GM08714 (cell line): ENCODE data around the gene GCK.

Source experiments
- H3K4me3 ChIP-seq: fragments of 200-500 bp; sonication (Bioruptor generic); 2 replicates; pipeline ENCODE4 v1.5.1; 2014; ENCODE audit warnings: mild to moderate bottlenecking, low read length, inconsistent platforms
- ZNF274 ChIP-seq: IDR thresholded peaks from 2 replicates; pipeline ENCODE4 v1.6.1; 2012; ENCODE audit warnings: mild to moderate bottlenecking, low read depth, low read length

GCK gene

GRCh38 chr7:44225566-44226395, 36.5 kb upstream of the GCK start:
- no peak overlapping the region for H3K4me3 ChIP-seq
- no peak for TF ChIP-seq ZNF274

GRCh38 chr7:44224974-44225565, 35.8 kb upstream of the GCK start:
- TF ChIP-seq ZNF274, result no peak
- no peak overlapping the region for H3K4me3 ChIP-seq

- no peak overlapping the region for H3K4me3 ChIP-seq
- TF ChIP-seq ZNF274, result no peak
These were observed 35.1 kb upstream of the GCK start for GRCh38 chr7:44224080-44224973.

- no peak for TF ChIP-seq ZNF274
- H3K4me3 ChIP-seq, result no peak overlapping the region
These were observed 34.3 kb upstream of the GCK start for GRCh38 chr7:44223362-44224079.

GRCh38 chr7:44222776-44223261, 33.6 kb upstream of the GCK start:
- TF ChIP-seq ZNF274, result no peak
- no peak overlapping the region for H3K4me3 ChIP-seq

- no peak for TF ChIP-seq ZNF274
- no peak overlapping the region for H3K4me3 ChIP-seq
These were observed 32.8 kb upstream of the GCK start for GRCh38 chr7:44222074-44222473.

- TF ChIP-seq ZNF274, result no peak
- no peak overlapping the region for H3K4me3 ChIP-seq
These were observed 32.1 kb upstream of the GCK start for GRCh38 chr7:44221231-44221791.

GRCh38 chr7:44220358-44221112, 31.3 kb upstream of the GCK start:
- TF ChIP-seq ZNF274, result no peak
- no peak overlapping the region for H3K4me3 ChIP-seq

- H3K4me3 ChIP-seq, result no peak overlapping the region
- no peak for TF ChIP-seq ZNF274
These were observed 30.8 kb upstream of the GCK start for GRCh38 chr7:44220046-44220357.

- no peak overlapping the region for H3K4me3 ChIP-seq
- TF ChIP-seq ZNF274, result no peak
These were observed 30.3 kb upstream of the GCK start for GRCh38 chr7:44219371-44220045.

- TF ChIP-seq ZNF274, result no peak
- H3K4me3 ChIP-seq, result no peak overlapping the region
These were observed 29.4 kb upstream of the GCK start for GRCh38 chr7:44218418-44219201.

- no peak overlapping the region for H3K4me3 ChIP-seq
- no peak for TF ChIP-seq ZNF274
These were observed 28.7 kb upstream of the GCK start for GRCh38 chr7:44217852-44218402.
